Prostate gland (tissue), 2 donors: ENCODE measurements around the gene TP53I11.

ENCODE experiments used
- POLR2A ChIP-seq: fragments of 450-650 bp; IDR thresholded peaks from one replicate; pipeline ENCODE4 v1.6.1; 2016; ENCODE audit warnings: antibody characterized with exemption, mild to moderate bottlenecking
- POLR2AphosphoS5 ChIP-seq: sonication (generic); formaldehyde crosslinking; IDR thresholded peaks from one replicate; pipeline ENCODE4 v1.6.1; 2017; ENCODE audit warnings: antibody characterized with exemption
- TF ChIP-seq, protein P1 (sequence below), 4 experiments: fragments of 200-600 bp in 2 of 4; fragments of 450-650 bp in 2 of 4; sonication (generic) in 2 of 4; IDR thresholded peaks; 1 replicate in 3 of 4; 2 replicates in 1 of 4; pipeline ENCODE4 v1.5.1; 2016 to 2019; ENCODE audit warnings: antibody characterized with exemption in 4 of 4, mild to moderate bottlenecking in 2 of 4, moderate library complexity in 2 of 4

DNA sequence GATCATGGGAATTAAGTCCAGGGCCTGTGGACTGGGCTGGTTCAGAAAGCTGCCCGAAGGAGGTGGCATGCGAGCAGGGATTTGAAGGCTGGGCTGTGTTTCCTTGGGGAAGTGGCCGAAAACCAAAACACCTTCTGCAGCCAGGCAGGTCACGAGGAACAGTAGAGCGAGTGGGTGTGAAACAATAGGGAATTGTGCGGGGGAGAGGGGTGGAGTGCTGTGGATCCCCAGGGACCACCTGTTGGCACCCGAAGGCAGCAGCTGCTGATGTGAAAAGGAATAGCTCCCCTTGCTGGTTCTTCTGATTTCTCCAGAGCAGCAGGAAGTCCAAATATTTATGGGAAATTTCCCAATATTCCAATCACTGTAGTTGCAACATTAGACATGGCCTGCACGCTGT is 24.6 kb downstream of the TP53I11 start:
- TF ChIP-seq, protein P1, sequence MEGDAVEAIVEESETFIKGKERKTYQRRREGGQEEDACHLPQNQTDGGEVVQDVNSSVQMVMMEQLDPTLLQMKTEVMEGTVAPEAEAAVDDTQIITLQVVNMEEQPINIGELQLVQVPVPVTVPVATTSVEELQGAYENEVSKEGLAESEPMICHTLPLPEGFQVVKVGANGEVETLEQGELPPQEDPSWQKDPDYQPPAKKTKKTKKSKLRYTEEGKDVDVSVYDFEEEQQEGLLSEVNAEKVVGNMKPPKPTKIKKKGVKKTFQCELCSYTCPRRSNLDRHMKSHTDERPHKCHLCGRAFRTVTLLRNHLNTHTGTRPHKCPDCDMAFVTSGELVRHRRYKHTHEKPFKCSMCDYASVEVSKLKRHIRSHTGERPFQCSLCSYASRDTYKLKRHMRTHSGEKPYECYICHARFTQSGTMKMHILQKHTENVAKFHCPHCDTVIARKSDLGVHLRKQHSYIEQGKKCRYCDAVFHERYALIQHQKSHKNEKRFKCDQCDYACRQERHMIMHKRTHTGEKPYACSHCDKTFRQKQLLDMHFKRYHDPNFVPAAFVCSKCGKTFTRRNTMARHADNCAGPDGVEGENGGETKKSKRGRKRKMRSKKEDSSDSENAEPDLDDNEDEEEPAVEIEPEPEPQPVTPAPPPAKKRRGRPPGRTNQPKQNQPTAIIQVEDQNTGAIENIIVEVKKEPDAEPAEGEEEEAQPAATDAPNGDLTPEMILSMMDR (IDR thresholded peaks at IDR 0.05), result no peak
- no peak for TF ChIP-seq POLR2AphosphoS5
- TF ChIP-seq POLR2A, result no peak
